H9 (cell line): ENCODE measurements around the gene COX6A1. TPM values are rescaled to one million over a fixed set of nuclear protein-coding genes. Genes with fewer than 3 reads are reported as not detected.

Source experiments
- DNase-seq: peaks from one replicate; pipeline ENCODE4 v3.0.0-alpha.2; 2017
- H2AFZ ChIP-seq: one replicate; pipeline ENCODE4 v1.6.1; 2013; ENCODE audit warnings: mild to moderate bottlenecking, low read length, control low read depth, moderate library complexity
- H2AK5ac ChIP-seq: 2 replicates; pipeline ENCODE4 v1.6.1; 2013; ENCODE audit warnings: low read length, control low read depth, mixed read lengths; ENCODE audit not compliant: insufficient read length
- H2BK120ac ChIP-seq: one replicate; pipeline ENCODE4 v1.6.1; 2013; ENCODE audit warnings: low read depth, mild to moderate bottlenecking, low read length, control low read depth, inconsistent platforms; ENCODE audit not compliant: poor library complexity, severe bottlenecking
- H2BK12ac ChIP-seq: 2 replicates; pipeline ENCODE4 v1.6.1; 2013; ENCODE audit warnings: low read length, control low read depth, mixed read lengths, low read depth; ENCODE audit not compliant: insufficient read length
- H2BK15ac ChIP-seq: 2 replicates; pipeline ENCODE4 v1.6.1; 2013; ENCODE audit warnings: low read depth, low read length, control low read depth
- H2BK20ac ChIP-seq: one replicate; pipeline ENCODE4 v1.6.1; 2013; ENCODE audit warnings: low read depth, mild to moderate bottlenecking, low read length, control low read depth, inconsistent platforms; ENCODE audit not compliant: poor library complexity, severe bottlenecking
- H2BK5ac ChIP-seq: 2 replicates; pipeline ENCODE4 v1.6.1; 2013; ENCODE audit warnings: low read length, control low read depth, mixed read lengths; ENCODE audit not compliant: insufficient read length
- H3K14ac ChIP-seq: 2 replicates; pipeline ENCODE4 v1.6.1; 2013; ENCODE audit warnings: low read length, control low read depth; ENCODE audit not compliant: insufficient read depth
- H3K18ac ChIP-seq: 2 replicates; pipeline ENCODE4 v1.6.1; 2013; ENCODE audit warnings: low read depth, mild to moderate bottlenecking, mixed read lengths, low read length, control low read depth; ENCODE audit not compliant: insufficient read length
- H3K23ac ChIP-seq: 2 replicates; pipeline ENCODE4 v1.6.1; 2013; ENCODE audit warnings: low read length, control low read depth, mixed read lengths, low read depth; ENCODE audit not compliant: insufficient read length
- H3K23me2 ChIP-seq: 2 replicates; pipeline ENCODE4 v1.6.1; 2013; ENCODE audit warnings: low read depth, mild to moderate bottlenecking, mixed read lengths, low read length, control low read depth; ENCODE audit not compliant: insufficient read length, poor library complexity, severe bottlenecking
- H3K27ac ChIP-seq: 2 replicates; pipeline ENCODE4 v1.5.1; 2013; ENCODE audit warnings: low read length, control low read depth, mixed read lengths, low read depth; ENCODE audit not compliant: insufficient read length
- H3K27me3 ChIP-seq: 2 replicates; pipeline ENCODE4 v1.6.1; 2013; ENCODE audit warnings: low read length, control low read depth, inconsistent platforms; ENCODE audit not compliant: insufficient read depth
- H3K4ac ChIP-seq: 2 replicates; pipeline ENCODE4 v1.6.1; 2013; ENCODE audit warnings: low read depth, mild to moderate bottlenecking, control low read depth, inconsistent platforms, low read length, moderate library complexity
- H3K4me1 ChIP-seq: 2 replicates; pipeline ENCODE4 v1.6.1; 2013; ENCODE audit warnings: low read length, control low read depth, inconsistent platforms; ENCODE audit not compliant: insufficient read depth
- H3K4me2 ChIP-seq: 2 replicates; pipeline ENCODE4 v1.6.1; 2013; ENCODE audit warnings: low read length, control low read depth, mixed read lengths; ENCODE audit not compliant: insufficient read length, insufficient read depth
- H3K56ac ChIP-seq: 2 replicates; pipeline ENCODE4 v1.6.1; 2013; ENCODE audit warnings: low read depth, mild to moderate bottlenecking, mixed read lengths, low read length, control low read depth; ENCODE audit not compliant: insufficient read length
- H3K79me1 ChIP-seq: 2 replicates; pipeline ENCODE4 v1.6.1; 2013; ENCODE audit warnings: low read depth, mild to moderate bottlenecking, moderate library complexity, low read length, control low read depth, inconsistent platforms; ENCODE audit not compliant: insufficient read depth, poor library complexity, severe bottlenecking
- H3K79me2 ChIP-seq: 2 replicates; pipeline ENCODE4 v1.6.1; 2013; ENCODE audit warnings: low read length, control low read depth, inconsistent platforms; ENCODE audit not compliant: insufficient read depth
- H3K9ac ChIP-seq: 2 replicates; pipeline ENCODE4 v1.6.1; 2013; ENCODE audit warnings: low read length, control low read depth, mixed read lengths; ENCODE audit not compliant: insufficient read length; ENCODE audit errors: extremely low read depth
- H3K9me3 ChIP-seq: one replicate; pipeline ENCODE4 v1.6.1; 2013; ENCODE audit warnings: low read depth, low read length, inconsistent platforms; ENCODE audit not compliant: control insufficient read depth
- H3T11ph ChIP-seq: one replicate; pipeline ENCODE4 v1.6.1; 2013; ENCODE audit warnings: mild to moderate bottlenecking, low read length, control low read depth, inconsistent platforms
- H4K20me1 ChIP-seq: one replicate; pipeline ENCODE4 v1.6.1; 2013; ENCODE audit not compliant: control insufficient read depth, insufficient read length, insufficient read depth
- H4K5ac ChIP-seq: 2 replicates; pipeline ENCODE4 v1.6.1; 2013; ENCODE audit warnings: low read depth, mild to moderate bottlenecking, mixed read lengths, low read length, control low read depth; ENCODE audit not compliant: insufficient read length
- H4K8ac ChIP-seq: replicated peaks from 2 replicates; pipeline ENCODE4 v1.6.1; 2013; ENCODE audit warnings: low read length, control low read depth, mixed read lengths, low read depth; ENCODE audit not compliant: insufficient read length
- H4K91ac ChIP-seq: 2 replicates; pipeline ENCODE4 v1.6.1; 2013; ENCODE audit warnings: low read depth, mild to moderate bottlenecking, moderate library complexity, mixed read lengths, low read length, control low read depth; ENCODE audit not compliant: insufficient read length
- H3K27ac Mint-ChIP-seq, 3 experiments: 2 replicates in 2 of 3; 3 replicates in 1 of 3; pipeline ENCODE4 v1.8.0; 2020 to 2021; ENCODE audit warnings: mixed read lengths in 3 of 3, mild to moderate bottlenecking in 1 of 3, moderate library complexity in 1 of 3
- H3K27me3 Mint-ChIP-seq: 2 replicates; pipeline ENCODE4 v1.8.0; 2021; ENCODE audit warnings: low read depth, mild to moderate bottlenecking, moderate library complexity, mixed read lengths
- H3K36me3 Mint-ChIP-seq, 3 experiments: 2 replicates in 2 of 3; 3 replicates in 1 of 3; pipeline ENCODE4 v1.8.0; 2020 to 2021; ENCODE audit warnings: low read depth in 3 of 3, mixed read lengths in 3 of 3; ENCODE audit not compliant: insufficient read depth in 1 of 3
- H3K4me1 Mint-ChIP-seq, 2 experiments: 2 replicates each; pipeline ENCODE4 v1.8.0; 2020; ENCODE audit warnings: mixed read lengths in 2 of 2
- H3K4me3 Mint-ChIP-seq, 2 experiments: 2 replicates in 1 of 2; 3 replicates in 1 of 2; pipeline ENCODE4 v1.8.0; 2020 to 2021; ENCODE audit warnings: mild to moderate bottlenecking in 2 of 2, mixed read lengths in 2 of 2, moderate library complexity in 1 of 2
- H3K9me3 Mint-ChIP-seq, 2 experiments: 2 replicates in 1 of 2; 3 replicates in 1 of 2; pipeline ENCODE4 v1.8.0; 2020; ENCODE audit warnings: mild to moderate bottlenecking in 2 of 2, mixed read lengths in 2 of 2, moderate library complexity in 1 of 2
- WGBS: extraction: QIAGEN DNeasy Blood & Tissue Kit; methylation state at CpG from one replicate; pipeline ENCODE4 v1.1.7; 2013; ENCODE audit warnings: missing lambda C conversion rate, low lambda C conversion rate, mixed read lengths; ENCODE audit not compliant: insufficient read length; ENCODE audit errors: extremely low coverage; 5-methylcytosine and 5-hydroxymethylcytosine counted together
- total RNA-seq: library from RNA; stranded (reverse); gene quantifications from 2 replicates; pipeline ENCODE4 v1.2.1, GENCODE V29; 2021
- TF ChIP-seq, protein P1 (sequence below): fragments of 200-600 bp; sonication (generic); conservative IDR thresholded peaks from 3 replicates; pipeline ENCODE4 v1.8.0; 2021; ENCODE audit warnings: antibody characterized with exemption, mild to moderate bottlenecking

The COX6A1 gene
- total RNA-seq, 1 experiment from 2014 or later: 415 TPM

DNA sequence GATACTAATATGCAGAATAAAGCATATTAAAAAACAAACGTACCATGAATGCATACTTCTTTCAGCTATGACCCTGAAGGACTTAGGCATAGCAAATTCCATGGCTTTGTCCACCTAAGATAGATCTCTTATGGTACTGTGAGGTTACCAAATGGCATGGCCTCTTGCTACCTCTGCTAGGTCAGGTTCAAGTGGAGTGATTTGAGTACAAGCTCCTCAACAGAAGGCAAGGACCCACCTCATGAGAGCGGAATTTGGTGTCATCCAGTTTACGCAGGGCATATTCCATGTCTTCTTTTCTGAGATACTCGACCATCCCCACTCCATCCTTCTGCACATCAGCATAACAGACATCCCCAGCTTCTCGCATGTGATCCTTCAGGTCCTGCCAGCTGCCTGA is 25.8 kb downstream of the COX6A1 start:
- no peak overlapping the region for H2AK5ac ChIP-seq
- no peak overlapping the region for H3K14ac ChIP-seq
- H2AFZ ChIP-seq: no peak overlapping the region
- H2BK120ac ChIP-seq: no peak overlapping the region
- no peaks in the 10 kb centered on the region for H3K4me1 ChIP-seq
- H2BK15ac ChIP-seq: no peak overlapping the region
- no peak overlapping the region for H2BK5ac ChIP-seq
- no peak overlapping the region for H3K27ac ChIP-seq
- H3K56ac ChIP-seq: no peak overlapping the region
- Mint-ChIP-seq H3K4me3 (no peak overlapping the region), H3K36me3 (peaks cover 58 to 90% (median 79%) of the 10 kb centered on the region in 3 experiments), H3K9me3 (no peaks in the 10 kb centered on the region), H3K27ac (no peak overlapping the region; a peak in 1 of 7 replicates), H3K27me3 (no peaks in the 10 kb centered on the region), H3K4me1 (peaks cover 14 to 19% of the 10 kb centered on the region in 2 experiments)
- H3K18ac ChIP-seq: no peak overlapping the region
- no peaks in the 10 kb centered on the region for H3K27me3 ChIP-seq
- no peak overlapping the region for H2BK12ac ChIP-seq
- no peak overlapping the region for H4K5ac ChIP-seq
- no peak overlapping the region for H3K4ac ChIP-seq
- no CpG with 5 or more reads among the region's 5 CpGs for WGBS
- no peak overlapping the region for H3K9ac ChIP-seq
- H3T11ph ChIP-seq: no peak overlapping the region
- peaks cover 3% of the 10 kb centered on the region for H3K79me1 ChIP-seq
- H4K91ac ChIP-seq: no peak overlapping the region
- H4K20me1 ChIP-seq: no peaks in the 10 kb centered on the region
- no peak overlapping the region for H3K23ac ChIP-seq
- DNase-seq: no peak
- peaks cover 7% of the 10 kb centered on the region for H3K23me2 ChIP-seq
- H4K8ac ChIP-seq: no peak overlapping the region
- TF ChIP-seq, protein P1, sequence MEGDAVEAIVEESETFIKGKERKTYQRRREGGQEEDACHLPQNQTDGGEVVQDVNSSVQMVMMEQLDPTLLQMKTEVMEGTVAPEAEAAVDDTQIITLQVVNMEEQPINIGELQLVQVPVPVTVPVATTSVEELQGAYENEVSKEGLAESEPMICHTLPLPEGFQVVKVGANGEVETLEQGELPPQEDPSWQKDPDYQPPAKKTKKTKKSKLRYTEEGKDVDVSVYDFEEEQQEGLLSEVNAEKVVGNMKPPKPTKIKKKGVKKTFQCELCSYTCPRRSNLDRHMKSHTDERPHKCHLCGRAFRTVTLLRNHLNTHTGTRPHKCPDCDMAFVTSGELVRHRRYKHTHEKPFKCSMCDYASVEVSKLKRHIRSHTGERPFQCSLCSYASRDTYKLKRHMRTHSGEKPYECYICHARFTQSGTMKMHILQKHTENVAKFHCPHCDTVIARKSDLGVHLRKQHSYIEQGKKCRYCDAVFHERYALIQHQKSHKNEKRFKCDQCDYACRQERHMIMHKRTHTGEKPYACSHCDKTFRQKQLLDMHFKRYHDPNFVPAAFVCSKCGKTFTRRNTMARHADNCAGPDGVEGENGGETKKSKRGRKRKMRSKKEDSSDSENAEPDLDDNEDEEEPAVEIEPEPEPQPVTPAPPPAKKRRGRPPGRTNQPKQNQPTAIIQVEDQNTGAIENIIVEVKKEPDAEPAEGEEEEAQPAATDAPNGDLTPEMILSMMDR: no peak
- no peak overlapping the region for H2BK20ac ChIP-seq
- H3K79me2 ChIP-seq: peaks cover 11% of the 10 kb centered on the region; the same call in 1 of the 2 replicates
- H3K4me2 ChIP-seq: no peak overlapping the region
- H3K9me3 ChIP-seq: no peaks in the 10 kb centered on the region
